ENCODE measurements around the gene LRRK1.

- no peak for TF ChIP-seq POLR2A (IDR thresholded peaks at IDR 0.05; ENCODE audit: low read length)
- no peak for TF ChIP-seq GATA1 (IDR thresholded peaks at IDR 0.05; ENCODE audit: low read depth, low read length)
These were observed 120.3 kb downstream of the LRRK1 start for GRCh38 chr15:101039461-101039860.
